ENCODE measurements around the gene CACNA1C.

CACNA1C gene

GRCh38 chr12:2366711-2367110, 313.9 kb downstream of the CACNA1C start:
- no peak for DNase-seq (ENCODE audit: low spot score)

- no peak for DNase-seq (ENCODE audit: low spot score)
Measured at GRCh38 chr12:2372178-2372577, 319.4 kb downstream of the CACNA1C start.

GRCh38 chr12:2372735-2373134, 319.9 kb downstream of the CACNA1C start:
- DNase-seq (ENCODE audit: low spot score), result no peak

- DNase-seq (ENCODE audit: low spot score), result no peak
Measured at GRCh38 chr12:2373307-2373706, 320.5 kb downstream of the CACNA1C start.

GRCh38 chr12:2374092-2374906, 321.5 kb downstream of the CACNA1C start:
- DNase-seq (ENCODE audit: low spot score), result no peak

- no peak for DNase-seq (ENCODE audit: low spot score)
Measured at GRCh38 chr12:2375871-2376270, 323.1 kb downstream of the CACNA1C start.

GRCh38 chr12:2376908-2377657, 324.3 kb downstream of the CACNA1C start:
- no peak for DNase-seq (ENCODE audit: low spot score)

- no peak for DNase-seq (ENCODE audit: low spot score)
Measured at GRCh38 chr12:2378835-2379330, 326.1 kb downstream of the CACNA1C start.

GRCh38 chr12:2380946-2381345, 328.2 kb downstream of the CACNA1C start:
- no peak for DNase-seq (ENCODE audit: low spot score)

GRCh38 chr12:2382370-2383155, 329.8 kb downstream of the CACNA1C start:
- no peak for DNase-seq (ENCODE audit: low spot score)

- DNase-seq (ENCODE audit: low spot score), result no peak
Measured at GRCh38 chr12:2383325-2384028, 330.7 kb downstream of the CACNA1C start.

GRCh38 chr12:2384029-2384386, 331.2 kb downstream of the CACNA1C start:
- no peak for DNase-seq (ENCODE audit: low spot score)

GRCh38 chr12:2384533-2385351, 332.0 kb downstream of the CACNA1C start:
- DNase-seq (ENCODE audit: low spot score), result no peak

- no peak for DNase-seq (ENCODE audit: low spot score)
Measured at GRCh38 chr12:2385529-2385928, 332.7 kb downstream of the CACNA1C start.

- no peak for DNase-seq (ENCODE audit: low spot score)
Measured at GRCh38 chr12:2386566-2386965, 333.8 kb downstream of the CACNA1C start.

- no peak for DNase-seq (ENCODE audit: low spot score)
Measured at GRCh38 chr12:2387103-2387834, 334.5 kb downstream of the CACNA1C start.

- DNase-seq (ENCODE audit: low spot score), result no peak
Measured at GRCh38 chr12:2389079-2389790, 336.4 kb downstream of the CACNA1C start.

GRCh38 chr12:2390133-2390532, 337.3 kb downstream of the CACNA1C start:
- no peak for DNase-seq (ENCODE audit: low spot score)

GRCh38 chr12:2390850-2391390, 338.1 kb downstream of the CACNA1C start:
- DNase-seq (ENCODE audit: low spot score), result no peak
